ENCODE results near the gene DIAPH3.
"Not testable (repeated sequence)": the region's sequence is repeated elsewhere in the genome, so short reads cannot be mapped to it uniquely, and the experiment has no call there.

Gene DIAPH3

GRCh38 chr13:60099631-60100420 is 63.9 kb downstream of the DIAPH3 start:
- no peak for DNase-seq (ENCODE audit: low read depth in 3 of 3)

GRCh38 chr13:60095300-60095699 is 68.4 kb downstream of the DIAPH3 start:
- DNase-seq (ENCODE audit: low read depth in 3 of 3) = no peak

- DNase-seq (ENCODE audit: low read depth in 3 of 3) = no peak
These were observed 69.2 kb downstream of the DIAPH3 start for GRCh38 chr13:60094385-60095088.

- no peak for DNase-seq (ENCODE audit: low read depth in 3 of 3)
These were observed 70.2 kb downstream of the DIAPH3 start for GRCh38 chr13:60093425-60094019.

- DNase-seq (ENCODE audit: low read depth in 3 of 3) = no peak
These were observed 72.2 kb downstream of the DIAPH3 start for GRCh38 chr13:60091573-60091972.

DNA sequence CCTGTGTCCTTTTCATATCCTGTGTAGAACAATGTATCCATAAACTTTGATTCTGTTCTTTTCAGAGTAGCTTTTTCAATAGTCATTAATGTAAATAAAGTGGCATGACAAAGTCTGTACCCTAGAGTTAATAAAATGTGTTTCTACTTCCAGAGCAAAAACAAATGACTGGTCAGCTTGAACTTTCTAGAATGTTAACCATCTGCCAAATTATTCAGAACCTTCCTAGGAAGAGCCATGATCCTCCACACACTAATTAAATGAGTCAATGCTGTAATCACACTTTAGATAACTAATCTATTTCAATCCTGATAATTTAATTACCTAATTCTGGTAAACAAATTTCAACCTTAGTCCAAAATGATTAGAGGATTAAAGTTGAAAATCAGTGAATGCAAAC is 73.2 kb downstream of the DIAPH3 start:
- no peak for DNase-seq (ENCODE audit: low read depth in 3 of 3)

- DNase-seq (ENCODE audit: low read depth in 3 of 3) = not testable (repeated sequence)
These were observed 79.9 kb downstream of the DIAPH3 start for GRCh38 chr13:60083780-60084179.

GRCh38 chr13:60080850-60081249 is 82.9 kb downstream of the DIAPH3 start:
- no peak for DNase-seq (ENCODE audit: low read depth in 3 of 3)

- DNase-seq (ENCODE audit: low read depth in 3 of 3) = no peak
These were observed 85.5 kb downstream of the DIAPH3 start for GRCh38 chr13:60078226-60078625.

DNA sequence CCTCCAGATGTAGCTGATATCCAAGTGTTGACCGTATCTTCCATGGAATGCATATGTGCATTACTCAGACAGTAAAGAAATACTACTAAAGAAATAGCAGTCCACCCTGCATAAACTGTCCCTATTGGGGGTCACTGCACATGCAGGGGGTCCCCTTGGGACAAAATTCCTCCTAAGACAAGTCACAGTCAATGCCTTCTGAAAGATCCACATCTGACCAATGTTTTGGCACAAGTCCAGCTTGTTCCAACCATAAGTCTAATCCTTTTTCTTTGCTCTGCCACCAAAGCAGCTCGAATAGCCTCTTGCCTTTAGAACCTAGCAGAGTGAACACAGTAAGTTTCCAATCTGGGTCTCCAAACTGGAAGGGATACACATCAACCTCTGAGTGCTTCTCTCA is 87.9 kb downstream of the DIAPH3 start:
- no peak for DNase-seq (ENCODE audit: low read depth in 3 of 3)

DNA sequence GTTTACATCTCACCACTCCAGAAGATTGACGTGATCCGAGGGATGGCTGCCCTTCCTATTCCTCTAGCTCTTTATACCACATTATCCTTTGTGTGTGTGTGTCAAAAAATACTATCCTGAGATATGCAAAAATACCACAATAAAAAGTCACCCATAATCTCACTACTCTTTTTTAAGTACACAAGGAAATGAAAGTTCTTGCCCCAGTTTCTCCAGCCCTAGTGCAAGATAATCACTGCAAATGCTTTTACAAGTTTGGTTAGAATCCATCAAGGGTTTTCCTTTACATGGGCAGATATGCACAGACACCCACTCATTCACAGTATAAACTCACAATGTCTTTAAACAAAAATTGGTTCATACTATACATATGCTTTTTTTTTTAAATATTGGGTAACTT is 89.3 kb downstream of the DIAPH3 start:
- DNase-seq (ENCODE audit: low read depth in 3 of 3) = no peak

DNA sequence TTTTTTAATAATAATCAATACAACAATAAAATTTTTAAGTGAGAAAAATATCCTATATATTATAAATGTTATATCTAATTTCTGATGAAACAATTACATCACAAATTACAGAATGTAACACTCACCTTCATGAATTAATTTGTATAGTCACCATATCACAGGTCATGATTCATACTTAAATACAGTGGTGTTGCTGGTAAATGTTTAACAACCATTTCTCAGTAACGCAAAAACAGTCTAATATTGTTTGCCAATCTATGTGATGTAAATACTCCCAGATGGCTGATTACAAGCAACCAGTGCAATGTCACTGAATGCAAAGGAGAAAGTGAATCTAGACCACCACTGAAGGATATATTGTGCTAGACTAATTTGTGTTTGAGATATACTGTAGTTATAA is 97.5 kb downstream of the DIAPH3 start:
- no peak for DNase-seq (ENCODE audit: low read depth in 3 of 3)

DNA sequence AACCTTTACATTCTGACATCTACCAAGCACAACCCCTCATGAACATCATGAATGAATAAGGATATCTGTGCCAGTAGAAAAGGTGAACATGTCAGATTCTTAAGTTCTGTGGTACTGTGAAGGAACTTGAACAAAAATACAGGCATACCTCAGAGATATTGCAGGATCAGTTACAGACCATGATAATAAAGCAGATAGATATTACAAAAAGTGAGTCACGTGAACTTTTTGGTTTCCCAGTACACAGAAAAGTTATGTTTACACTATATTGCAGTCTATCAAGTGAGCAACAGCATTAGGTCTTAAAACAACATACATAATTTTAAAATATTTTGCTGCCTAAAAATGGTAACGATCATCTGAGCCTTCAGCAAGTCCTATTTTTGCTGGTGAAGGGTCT is 101.2 kb downstream of the DIAPH3 start:
- DNase-seq (ENCODE audit: low read depth in 3 of 3) = no peak

- no peak for DNase-seq (ENCODE audit: low read depth in 3 of 3)
These were observed 102.0 kb downstream of the DIAPH3 start for GRCh38 chr13:60061737-60062136.

DNA sequence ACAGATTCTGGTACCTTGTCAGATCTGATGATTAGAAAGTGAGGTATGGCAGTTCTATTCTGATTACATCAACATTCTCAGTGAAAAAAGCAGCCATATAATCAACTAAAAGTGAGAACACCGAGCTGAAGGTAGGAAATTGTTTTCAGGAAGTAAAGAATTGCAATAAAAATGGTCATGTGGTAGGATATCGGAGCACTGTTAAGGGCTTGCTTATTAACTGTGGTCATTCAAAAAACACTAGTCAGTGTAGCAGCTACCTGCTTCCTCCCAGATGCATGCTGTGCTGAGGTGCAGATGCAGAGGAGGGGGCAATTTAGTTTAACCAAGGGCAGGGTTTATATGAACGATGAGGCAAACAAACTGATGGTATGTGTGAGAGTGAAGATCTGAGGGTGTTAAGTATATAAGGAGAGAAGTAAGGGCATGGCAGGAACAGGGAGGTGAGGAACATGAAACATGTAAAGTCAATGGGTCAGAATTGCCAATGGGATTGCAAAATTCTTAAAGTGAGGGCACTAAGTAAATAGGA is 111.9 kb downstream of the DIAPH3 start:
- no peak for DNase-seq (ENCODE audit: low read depth in 3 of 3)

- DNase-seq (ENCODE audit: low read depth in 3 of 3) = not testable (repeated sequence)
These were observed 115.4 kb downstream of the DIAPH3 start for GRCh38 chr13:60048353-60048752.

DNA sequence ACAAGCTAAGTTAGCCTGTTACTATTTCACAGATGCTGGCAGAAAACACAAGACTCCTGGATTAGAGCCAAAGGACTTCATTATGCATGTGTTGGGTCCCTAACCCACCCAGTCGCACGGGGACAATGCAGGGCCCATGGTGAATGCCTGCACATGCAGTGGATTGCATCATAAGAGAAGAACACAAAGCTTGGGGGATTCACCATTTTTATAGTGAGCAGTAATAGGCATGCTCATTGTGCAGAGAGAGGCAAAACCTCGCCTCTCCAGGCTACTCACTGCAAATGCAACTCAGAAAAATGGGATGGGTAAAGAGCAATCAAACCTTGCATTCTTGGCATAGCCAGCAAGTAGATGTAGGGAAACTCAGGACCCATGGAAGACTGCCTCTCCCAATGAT is 115.8 kb downstream of the DIAPH3 start:
- DNase-seq (ENCODE audit: low read depth in 3 of 3) = no peak

DNA sequence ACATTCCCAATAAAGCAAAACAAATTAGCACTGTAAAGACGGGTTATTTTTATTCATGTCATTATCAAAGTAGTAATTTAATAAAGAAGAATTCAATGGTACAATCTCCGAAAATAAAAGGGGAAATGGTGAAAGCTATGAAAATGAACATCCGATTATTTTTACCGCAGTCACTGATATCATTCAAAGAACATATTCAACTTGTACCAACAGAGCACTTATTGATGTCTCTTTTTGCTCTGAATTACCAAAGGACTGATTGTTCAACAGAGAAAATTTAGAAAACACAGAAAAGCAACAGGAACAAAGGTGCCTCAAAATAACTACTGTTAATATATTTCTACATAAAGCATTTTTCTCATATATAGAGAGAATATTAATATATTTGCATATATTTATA is 119.4 kb downstream of the DIAPH3 start:
- DNase-seq (ENCODE audit: low read depth in 3 of 3) = no peak

DNA sequence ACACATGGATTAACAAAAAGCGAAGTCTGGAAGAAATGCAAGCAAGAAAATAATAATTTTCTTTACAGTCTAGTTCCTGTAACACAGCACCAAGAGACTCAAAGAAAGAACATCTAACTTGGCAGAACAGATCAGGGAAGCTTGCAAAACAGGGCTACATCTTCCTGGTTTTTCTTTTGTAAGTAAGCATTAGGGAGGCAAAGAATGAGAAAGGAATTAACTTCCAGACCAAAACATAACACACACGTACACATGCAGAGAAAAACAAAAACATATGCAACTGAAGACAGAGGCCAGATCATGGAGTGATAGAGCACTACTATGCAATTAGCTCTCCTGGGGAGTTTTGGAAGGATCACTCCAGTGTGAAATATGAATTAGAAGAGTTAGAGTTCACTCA is 120.5 kb downstream of the DIAPH3 start:
- no peak for DNase-seq (ENCODE audit: low read depth in 3 of 3)

- DNase-seq (ENCODE audit: low read depth in 3 of 3) = not testable (repeated sequence)
These were observed 123.1 kb downstream of the DIAPH3 start for GRCh38 chr13:60040668-60041067.

- no peak for DNase-seq (ENCODE audit: low read depth in 3 of 3)
These were observed 127.9 kb downstream of the DIAPH3 start for GRCh38 chr13:60035874-60036273.

DNA sequence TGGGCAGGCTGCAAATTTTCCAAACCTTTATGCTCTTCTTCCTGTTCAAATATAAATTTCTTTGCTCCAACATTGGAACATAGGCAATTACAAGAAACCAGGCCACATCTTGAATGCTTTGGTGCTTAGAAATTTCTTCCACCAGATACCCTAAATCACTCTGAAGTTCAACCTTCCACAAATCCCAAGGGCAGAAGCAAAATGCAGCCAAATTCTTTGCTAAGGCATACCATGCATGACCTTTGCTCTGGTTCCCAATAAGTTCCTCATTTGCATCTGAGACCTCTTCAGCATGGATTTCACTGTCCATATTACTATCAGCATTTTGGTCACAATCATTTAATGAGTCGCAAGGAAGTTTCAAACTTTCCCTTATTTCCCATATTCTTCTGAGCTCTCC is 130.9 kb downstream of the DIAPH3 start:
- DNase-seq (ENCODE audit: low read depth in 3 of 3) = no peak

GRCh38 chr13:60028021-60028420 is 135.7 kb downstream of the DIAPH3 start:
- DNase-seq (ENCODE audit: low read depth in 3 of 3) = no peak

Data from stimulated activated CD4-positive, alpha-beta T cell treated with anti-CD3 and anti-CD28 coated beads, TNF-alpha, amount 100 ng/mL, for 4 hours (primary cell).